Neutrophil (primary cell): ENCODE data around the gene NOS3.

Experiments used
- H3K27ac ChIP-seq: fragments of 200-600 bp; sonication (generic); 2 replicates; pipeline ENCODE4 v1.5.1; 2016; ENCODE audit warnings: mild to moderate bottlenecking, moderate library complexity
- H3K27me3 ChIP-seq: fragments of 200-600 bp; sonication (generic); 2 replicates; pipeline ENCODE4 v1.6.0; 2016; ENCODE audit warnings: mild to moderate bottlenecking
- H3K36me3 ChIP-seq: fragments of 200-600 bp; sonication (generic); 2 replicates; pipeline ENCODE4 v1.5.1; 2017
- H3K4me1 ChIP-seq, 2 experiments: fragments of 200-600 bp in 1 of 2; sonication (generic) in 1 of 2; 1 replicate in 1 of 2; 2 replicates in 1 of 2; pipeline versions ENCODE4 v1.5.1 to v1.6.1; 2013 to 2016; ENCODE audit warnings: low read depth in 1 of 2, low read length in 1 of 2, mild to moderate bottlenecking in 1 of 2, moderate library complexity in 1 of 2; ENCODE audit not compliant: control insufficient read depth in 1 of 2, insufficient read depth in 1 of 2
- H3K4me3 ChIP-seq, 2 experiments: fragments of 200-600 bp in 1 of 2; sonication (generic) in 1 of 2; 1 replicate in 1 of 2; 2 replicates in 1 of 2; pipeline ENCODE4 v1.5.1; 2013 to 2016; ENCODE audit warnings: low read depth in 1 of 2, low read length in 1 of 2, mild to moderate bottlenecking in 1 of 2, moderate library complexity in 1 of 2
- H3K9me3 ChIP-seq: fragments of 200-600 bp; sonication (generic); 2 replicates; pipeline ENCODE4 v1.5.1; 2016
- TF ChIP-seq, protein P1 (sequence below): fragments of 200-600 bp; sonication (generic); IDR thresholded peaks from 2 replicates; pipeline ENCODE4 v1.5.1; 2016; ENCODE audit warnings: antibody characterized with exemption

Gene NOS3

DNA sequence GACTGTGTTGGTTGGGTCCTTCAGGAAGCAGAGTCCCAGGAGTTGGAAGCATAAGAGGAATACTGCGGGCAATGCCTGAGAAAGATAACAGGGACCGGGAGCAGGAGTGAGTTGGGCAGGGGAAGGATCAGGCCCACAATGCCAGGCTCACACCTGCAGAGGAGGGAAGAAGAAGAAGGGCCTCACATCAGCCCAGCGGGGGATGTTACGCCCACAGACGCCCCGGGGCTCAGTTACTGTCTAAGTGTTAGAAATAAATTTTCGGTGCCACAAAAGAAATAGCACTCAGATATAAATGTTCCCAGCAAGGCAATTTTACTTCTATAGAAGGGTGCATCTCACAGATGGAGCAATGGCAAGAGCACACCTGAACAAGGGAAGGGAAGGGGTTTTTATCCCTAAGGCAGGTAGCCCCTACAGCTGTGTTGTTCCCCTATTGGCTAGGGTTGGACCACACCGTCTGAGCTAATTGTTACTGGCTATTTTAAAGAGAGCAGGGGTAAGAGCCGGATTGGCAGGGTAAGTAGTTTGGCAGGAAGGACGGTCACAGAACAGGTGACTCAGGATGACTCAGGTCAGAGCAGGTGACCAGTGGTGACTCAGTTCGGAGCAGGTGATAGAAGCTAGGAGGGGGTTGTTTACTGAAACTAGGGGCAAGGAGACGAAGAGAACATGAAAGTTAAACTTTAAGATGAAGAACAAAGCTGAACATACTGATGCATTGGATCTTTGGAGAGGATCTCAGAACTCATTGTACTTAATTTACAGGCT, at the start of gene NOS3:
Gene NOS3, plus strand, starts transcription at position 602 of the 771 bp plus-strand sequence. CDS start 2,787 bp downstream, outside the sequence.
- H3K27me3 ChIP-seq, result peaks cover 76% of the 10 kb centered on the region
- TF ChIP-seq, protein P1, sequence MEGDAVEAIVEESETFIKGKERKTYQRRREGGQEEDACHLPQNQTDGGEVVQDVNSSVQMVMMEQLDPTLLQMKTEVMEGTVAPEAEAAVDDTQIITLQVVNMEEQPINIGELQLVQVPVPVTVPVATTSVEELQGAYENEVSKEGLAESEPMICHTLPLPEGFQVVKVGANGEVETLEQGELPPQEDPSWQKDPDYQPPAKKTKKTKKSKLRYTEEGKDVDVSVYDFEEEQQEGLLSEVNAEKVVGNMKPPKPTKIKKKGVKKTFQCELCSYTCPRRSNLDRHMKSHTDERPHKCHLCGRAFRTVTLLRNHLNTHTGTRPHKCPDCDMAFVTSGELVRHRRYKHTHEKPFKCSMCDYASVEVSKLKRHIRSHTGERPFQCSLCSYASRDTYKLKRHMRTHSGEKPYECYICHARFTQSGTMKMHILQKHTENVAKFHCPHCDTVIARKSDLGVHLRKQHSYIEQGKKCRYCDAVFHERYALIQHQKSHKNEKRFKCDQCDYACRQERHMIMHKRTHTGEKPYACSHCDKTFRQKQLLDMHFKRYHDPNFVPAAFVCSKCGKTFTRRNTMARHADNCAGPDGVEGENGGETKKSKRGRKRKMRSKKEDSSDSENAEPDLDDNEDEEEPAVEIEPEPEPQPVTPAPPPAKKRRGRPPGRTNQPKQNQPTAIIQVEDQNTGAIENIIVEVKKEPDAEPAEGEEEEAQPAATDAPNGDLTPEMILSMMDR, result no peak
- H3K4me3 ChIP-seq, result no peak within 1 kb of the TSS
- H3K27ac ChIP-seq, result no peak within 1 kb of the TSS
- no peaks in the 10 kb centered on the region for H3K36me3 ChIP-seq
- H3K9me3 ChIP-seq, result no peaks in the 10 kb centered on the region
- H3K4me1 ChIP-seq, result no peaks in the 10 kb centered on the region

DNA sequence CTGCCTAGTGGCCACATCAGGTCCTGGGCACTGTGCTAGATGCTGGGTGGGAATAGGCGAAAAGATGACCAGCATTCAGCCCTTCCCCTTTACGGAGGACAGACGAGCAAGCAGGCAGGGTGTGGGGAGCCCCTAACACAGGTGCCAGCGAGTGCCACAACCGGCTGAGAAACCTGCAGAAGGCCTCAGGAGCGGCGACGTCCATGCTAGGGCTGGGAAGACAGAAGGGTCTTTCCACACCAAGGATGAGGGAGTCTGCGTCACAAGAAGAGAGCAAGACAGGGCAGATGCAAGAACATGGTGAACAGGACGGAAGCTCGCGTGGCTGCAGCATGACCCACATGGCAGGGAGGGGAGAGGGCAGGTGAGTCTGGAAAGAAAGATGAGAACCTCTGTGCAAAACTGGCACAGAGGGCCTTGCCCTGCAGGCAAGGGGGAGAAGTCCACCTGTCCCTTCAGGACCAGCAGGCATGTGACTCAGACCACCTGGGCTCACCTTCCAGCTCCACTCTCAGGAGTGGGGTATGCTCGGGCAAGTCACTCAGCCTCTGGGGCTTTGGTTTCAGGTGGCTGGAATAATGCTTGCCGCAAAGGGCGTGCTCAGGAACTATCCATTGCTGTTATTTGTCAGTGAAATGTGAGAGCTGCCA, 49.3 kb upstream of the NOS3 start:
- Histone ChIP-seq H3K4me3 (no peak overlapping the region), H3K27ac (no peak overlapping the region), H3K36me3 (no peaks in the 10 kb centered on the region), H3K4me1 (no peaks in the 10 kb centered on the region), H3K27me3 (peaks cover 51% of the 10 kb centered on the region), H3K9me3 (no peaks in the 10 kb centered on the region)
- TF ChIP-seq, protein P1, result no peak

DNA sequence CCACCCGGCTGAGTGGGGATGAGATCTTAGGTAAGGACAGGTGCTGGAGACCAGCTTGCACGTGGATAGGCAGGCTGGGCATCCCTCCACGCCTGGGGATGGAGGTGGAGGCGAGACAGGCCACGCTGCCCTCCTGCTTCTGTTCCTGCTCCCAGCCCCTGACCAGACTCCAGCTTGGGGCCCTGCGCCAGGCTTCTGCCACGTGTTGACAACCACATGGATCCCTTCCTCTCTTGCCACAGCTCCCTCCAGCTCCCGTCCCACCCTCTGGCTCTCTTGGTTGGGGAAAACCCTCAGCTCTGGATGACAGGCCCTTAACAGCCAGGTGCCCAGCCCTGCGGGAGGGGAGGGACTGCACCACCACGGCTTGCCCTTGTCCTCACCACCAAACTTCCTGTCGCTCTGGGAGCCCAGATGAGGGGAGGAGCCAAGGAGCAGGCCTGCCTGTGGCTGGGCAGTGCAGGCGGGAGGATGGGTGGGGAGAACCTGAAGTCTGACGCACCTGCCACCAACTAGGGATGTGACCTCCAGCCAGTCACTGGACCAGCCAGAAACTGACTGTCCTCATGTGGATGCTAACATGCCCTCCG, 48.7 kb upstream of the NOS3 start:
- Histone ChIP-seq H3K4me1 (no peaks in the 10 kb centered on the region), H3K27me3 (peaks cover 55% of the 10 kb centered on the region), H3K27ac (no peak overlapping the region), H3K9me3 (no peaks in the 10 kb centered on the region), H3K36me3 (no peaks in the 10 kb centered on the region), H3K4me3 (no peak overlapping the region)
- TF ChIP-seq, protein P1, result no peak

DNA sequence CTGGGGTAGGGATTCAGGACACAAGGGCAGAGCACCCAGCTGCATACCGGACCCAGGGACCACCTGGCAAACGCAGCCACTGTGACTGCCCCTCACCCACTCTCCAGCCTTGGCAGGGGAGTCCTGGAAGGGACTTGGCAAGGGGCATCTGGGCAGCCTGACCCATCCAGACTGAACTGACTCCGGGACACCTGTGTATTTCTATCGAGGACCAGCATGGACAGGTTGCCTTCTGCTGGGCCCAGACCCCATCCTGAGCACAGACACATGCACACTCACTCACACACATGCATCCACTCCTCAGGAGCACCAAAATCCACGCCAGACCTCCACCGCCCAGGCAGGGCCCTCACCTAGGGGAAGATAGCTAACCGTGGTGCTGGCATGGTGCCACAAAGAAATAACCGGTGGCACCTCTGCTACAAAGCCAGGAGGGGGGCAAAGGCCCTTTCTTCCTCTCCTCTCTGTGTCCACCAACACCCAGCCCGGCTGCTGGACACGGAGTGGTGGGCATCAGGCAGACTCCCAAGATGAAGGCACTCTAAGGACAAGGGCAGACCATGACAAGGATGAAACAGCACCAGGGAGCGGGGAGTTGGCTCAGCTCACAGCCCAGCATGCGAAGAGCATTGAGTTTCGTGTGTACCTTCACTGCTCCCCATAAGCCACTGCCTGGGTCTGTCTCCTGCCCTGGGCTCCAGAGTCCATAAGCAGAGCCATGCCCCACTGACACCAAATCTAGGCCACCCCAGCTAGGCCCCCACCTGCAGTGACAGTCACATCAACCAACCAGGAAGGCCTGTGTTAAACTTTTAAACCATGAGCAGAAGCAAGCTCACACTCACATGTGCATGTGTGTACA, 48.0 kb upstream of the NOS3 start:
- no peak overlapping the region for H3K4me3 ChIP-seq
- peaks cover 55% of the 10 kb centered on the region for H3K27me3 ChIP-seq
- H3K27ac ChIP-seq, result no peak overlapping the region
- no peaks in the 10 kb centered on the region for H3K4me1 ChIP-seq
- H3K36me3 ChIP-seq, result no peaks in the 10 kb centered on the region
- TF ChIP-seq, protein P1, result no peak
- no peaks in the 10 kb centered on the region for H3K9me3 ChIP-seq

DNA sequence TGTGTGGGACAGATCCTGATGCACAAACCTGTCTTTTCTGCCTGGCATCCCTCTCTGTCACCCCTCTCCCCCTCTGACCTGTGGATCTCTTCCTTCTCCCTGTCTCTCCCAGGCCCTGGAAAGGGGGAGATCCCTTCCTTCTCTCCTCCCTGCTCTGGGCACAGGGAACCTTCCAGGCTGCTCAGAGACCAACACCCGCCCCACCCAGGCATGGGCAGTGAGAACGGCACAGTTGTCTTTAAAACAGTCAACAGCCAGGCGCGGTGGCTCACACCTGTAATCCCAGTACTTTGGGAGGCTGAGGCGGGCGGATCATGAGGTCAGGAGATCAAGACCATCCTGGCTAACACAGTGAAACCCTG, 47.4 kb upstream of the NOS3 start:
- H3K4me1 ChIP-seq, result no peaks in the 10 kb centered on the region
- TF ChIP-seq, protein P1, result no peak
- peaks cover 55% of the 10 kb centered on the region for H3K27me3 ChIP-seq
- H3K27ac ChIP-seq, result no peak overlapping the region
- H3K36me3 ChIP-seq, result no peaks in the 10 kb centered on the region
- H3K4me3 ChIP-seq, result no peak overlapping the region
- H3K9me3 ChIP-seq, result no peaks in the 10 kb centered on the region
